DND-41 (cell line): ENCODE data around the gene SOX6.

Experiments used
- EZH2 ChIP-seq: IDR thresholded peaks from 3 replicates; pipeline ENCODE4 v1.6.1; 2012; ENCODE audit warnings: borderline replicate concordance, low read depth, mild to moderate bottlenecking, moderate library complexity, low read length, inconsistent platforms; ENCODE audit not compliant: severe bottlenecking
- TF ChIP-seq, protein P1 (sequence below): IDR thresholded peaks from 2 replicates; pipeline ENCODE4 v1.5.1; 2012; ENCODE audit warnings: borderline replicate concordance, low read length, moderate library complexity, mild to moderate bottlenecking; ENCODE audit not compliant: poor library complexity, severe bottlenecking; ENCODE audit errors: extremely low read depth

DNA sequence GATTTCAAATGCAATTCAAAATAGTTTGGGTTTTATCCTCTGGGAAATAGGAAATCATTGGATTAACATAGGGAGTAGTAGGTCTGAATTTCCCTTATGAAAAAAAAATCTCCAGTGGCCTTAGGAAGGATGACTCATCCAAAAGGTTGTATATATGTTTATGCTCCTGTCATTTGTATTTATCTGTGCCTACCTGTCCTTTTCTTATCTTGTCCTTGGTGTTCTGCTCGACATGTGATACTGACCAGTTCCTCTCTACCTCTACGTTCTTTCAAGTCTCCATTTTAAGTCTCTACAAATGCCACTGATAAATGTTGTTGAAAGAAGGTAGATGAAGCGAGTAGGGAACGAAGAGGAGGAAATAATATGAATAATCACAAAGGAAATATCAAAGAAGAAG is 3.0 kb upstream of the SOX6 start:
- TF ChIP-seq, protein P1, sequence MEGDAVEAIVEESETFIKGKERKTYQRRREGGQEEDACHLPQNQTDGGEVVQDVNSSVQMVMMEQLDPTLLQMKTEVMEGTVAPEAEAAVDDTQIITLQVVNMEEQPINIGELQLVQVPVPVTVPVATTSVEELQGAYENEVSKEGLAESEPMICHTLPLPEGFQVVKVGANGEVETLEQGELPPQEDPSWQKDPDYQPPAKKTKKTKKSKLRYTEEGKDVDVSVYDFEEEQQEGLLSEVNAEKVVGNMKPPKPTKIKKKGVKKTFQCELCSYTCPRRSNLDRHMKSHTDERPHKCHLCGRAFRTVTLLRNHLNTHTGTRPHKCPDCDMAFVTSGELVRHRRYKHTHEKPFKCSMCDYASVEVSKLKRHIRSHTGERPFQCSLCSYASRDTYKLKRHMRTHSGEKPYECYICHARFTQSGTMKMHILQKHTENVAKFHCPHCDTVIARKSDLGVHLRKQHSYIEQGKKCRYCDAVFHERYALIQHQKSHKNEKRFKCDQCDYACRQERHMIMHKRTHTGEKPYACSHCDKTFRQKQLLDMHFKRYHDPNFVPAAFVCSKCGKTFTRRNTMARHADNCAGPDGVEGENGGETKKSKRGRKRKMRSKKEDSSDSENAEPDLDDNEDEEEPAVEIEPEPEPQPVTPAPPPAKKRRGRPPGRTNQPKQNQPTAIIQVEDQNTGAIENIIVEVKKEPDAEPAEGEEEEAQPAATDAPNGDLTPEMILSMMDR = no peak
- TF ChIP-seq EZH2 = no peak
